HepG2 (cell line): ENCODE results near the gene SH3PXD2A. TPM values are rescaled to one million over a fixed set of nuclear protein-coding genes. Genes with fewer than 3 reads are reported as not detected.

Experiments used
- ATAC-seq: fragments of 200-7000 bp; cut with Tn5 transposase; 3 replicates; pipeline ENCODE4 v1.9.1; 2020; ENCODE audit warnings: mild to moderate bottlenecking, moderate library complexity
- BruUV-seq: library from RNA; stranded (reverse); fragments of 400-500 nt; replicated peaks from 2 replicates; lab custom pipeline; 2021; lab: Mats Ljungman, UMichigan
- CTCF ChIA-PET: fragments of 300-600 bp; formaldehyde crosslinking; extraction: SDS; loops from one replicate; lab custom pipeline; 2021; ENCODE audit warnings: low total read pairs, inconsistent platforms, low intra/inter-chr PET ratio; lab: Yijun Ruan, JAX
- POLR2A ChIA-PET: fragments of 350-600 bp; sonication (Branson Sonifier 250); formaldehyde crosslinking; loops from one replicate; lab custom pipeline; 2020; ENCODE audit warnings: antibody characterized with exemption, inconsistent platforms; lab: Yijun Ruan, JAX
- DNase-seq: peaks from one replicate; pipeline ENCODE4 v3.0.0-alpha.2; 2015; ENCODE audit warnings: low spot score
- FAIRE-seq: peaks from 3 replicates; lab custom pipeline; 2011; peaks lifted over from hg19 to GRCh38; lab: Jason Lieb, UNC
- H2AFZ ChIP-seq: one replicate; pipeline ENCODE4 v1.6.1; 2011; ENCODE audit warnings: low read length, inconsistent platforms
- H3K27ac ChIP-seq: fragments of 300-600 bp; 3 replicates; pipeline ENCODE4 v1.8.0; 2011; ENCODE audit warnings: mixed run types, mild to moderate bottlenecking, mixed read lengths, low read length, inconsistent platforms; ENCODE audit not compliant: insufficient read depth; ENCODE audit errors: extremely low read length
- H3K27me3 ChIP-seq, 2 experiments: fragments of 200-600 bp in 1 of 2; 2 replicates in 1 of 2; 3 replicates in 1 of 2; pipeline versions ENCODE4 v1.6.0 to v1.8.0; 2011; ENCODE audit warnings: low read length in 2 of 2, mild to moderate bottlenecking in 2 of 2, moderate library complexity in 2 of 2, inconsistent platforms in 1 of 2; ENCODE audit not compliant: insufficient read depth in 2 of 2, control insufficient read depth in 1 of 2
- H3K36me3 ChIP-seq, 2 experiments: fragments of 200-600 bp in 1 of 2; replicated peaks in 1 of 2; 2 replicates in 1 of 2; 3 replicates in 1 of 2; pipeline versions ENCODE4 v1.5.1 to v1.8.0; 2011; ENCODE audit warnings: low read length in 2 of 2, inconsistent platforms in 1 of 2; ENCODE audit not compliant: insufficient read depth in 2 of 2, control insufficient read depth in 1 of 2
- H3K4me1 ChIP-seq: 2 replicates; pipeline ENCODE4 v1.5.1; 2012; ENCODE audit warnings: low read length, inconsistent platforms; ENCODE audit not compliant: insufficient read depth
- H3K4me2 ChIP-seq: 2 replicates; pipeline ENCODE4 v1.6.0; 2011; ENCODE audit warnings: low read depth, low read length, inconsistent platforms
- H3K4me3 ChIP-seq, 3 experiments: fragments of 200-600 bp in 1 of 3; sonication (generic), shearing (Covaris generic) in 1 of 3; replicated peaks in 1 of 3; 2 replicates each; pipeline ENCODE4 v1.5.1; 2011 to 2016; ENCODE audit warnings: low read length in 3 of 3, inconsistent platforms in 2 of 3, low read depth in 2 of 3, mild to moderate bottlenecking in 2 of 3, control low read depth in 1 of 3, mixed read lengths in 1 of 3; ENCODE audit not compliant: insufficient read depth in 1 of 3
- H3K79me2 ChIP-seq: one replicate; pipeline ENCODE4 v1.6.1; 2011; ENCODE audit warnings: low read length, inconsistent platforms; ENCODE audit not compliant: insufficient read depth
- H3K9ac ChIP-seq: 2 replicates; pipeline ENCODE4 v1.6.0; 2011; ENCODE audit warnings: mild to moderate bottlenecking, low read depth, low read length, inconsistent platforms; ENCODE audit not compliant: insufficient read depth
- H3K9me3 ChIP-seq: 2 replicates; pipeline ENCODE4 v1.5.1; 2012; ENCODE audit warnings: mild to moderate bottlenecking, low read length
- H4K20me1 ChIP-seq: 2 replicates; pipeline ENCODE4 v1.6.0; 2011; ENCODE audit warnings: inconsistent platforms, mild to moderate bottlenecking, low read length, moderate library complexity; ENCODE audit not compliant: insufficient read depth
- HMG20A ChIP-seq: IDR thresholded peaks from 2 replicates; pipeline ENCODE4 v1.6.1; 2016; ENCODE audit warnings: borderline replicate concordance
- LCORL ChIP-seq, 2 experiments: fragments of 450-650 bp in 1 of 2; sonication (generic) in 1 of 2; formaldehyde crosslinking in 1 of 2; IDR thresholded peaks; 2 replicates each; pipeline versions ENCODE4 v1.5.0 to v1.6.1; 2017 to 2020; ENCODE audit warnings: antibody characterized with exemption in 1 of 2, missing genetic modification reagents in 1 of 2
- NFYB ChIP-seq: sonication (generic); formaldehyde crosslinking; IDR thresholded peaks from 2 replicates; pipeline ENCODE4 v1.4.0; 2020; ENCODE audit warnings: missing genetic modification reagents
- ZNF232 ChIP-seq: sonication (generic); formaldehyde crosslinking; IDR thresholded peaks from 2 replicates; pipeline ENCODE4 v1.4.0; 2020; ENCODE audit warnings: missing genetic modification reagents, borderline replicate concordance
- ZNF761 ChIP-seq: sonication (generic); formaldehyde crosslinking; conservative IDR thresholded peaks from 2 replicates; pipeline ENCODE4 v1.4.0; 2020; ENCODE audit warnings: mild to moderate bottlenecking, missing genetic modification reagents
- ZNF850 ChIP-seq: sonication (generic); formaldehyde crosslinking; conservative IDR thresholded peaks from 2 replicates; pipeline ENCODE4 v1.9.0; 2021; ENCODE audit warnings: mild to moderate bottlenecking, missing genetic modification reagents
- WGBS: methylation state at CpG from one replicate; pipeline ENCODE4 v1.1.6; 2017; ENCODE audit warnings: low lambda C conversion rate; 5-methylcytosine and 5-hydroxymethylcytosine counted together
- in situ Hi-C: cut with HindIII; loops from 2 replicates; pipeline ENCODE4 v1.10.0; 2017; ENCODE audit warnings: low pct_unique_long_range_greater_than_20kb; ENCODE audit not compliant: extremely low pct_ligation_motif_present
- intact Hi-C: fragments of 100-400 bp; cut with micrococcal nuclease; formaldehyde crosslinking; loops from one replicate; pipeline ENCODE4 v1.10.0; 2022; ENCODE audit not compliant: unreplicated experiment
- polyA plus RNA-seq, 8 experiments: library from polyadenylated mRNA; depleted of rRNA in 3 of 8; stranded (reverse) in 7 of 8; unstranded in 1 of 8; fragments of >200 nt; fragmentation: Illumina TruSeq in 4 of 8; extraction: Trizol in 4 of 8; gene quantifications; 2 replicates each; pipeline versions ENCODE4 v1.2.1 to v1.2.3, GENCODE V29; 2011 to 2016; ENCODE audit warnings: low read depth in 4 of 8, missing spikeins in 1 of 8, mixed read lengths in 1 of 8; ENCODE audit not compliant: insufficient read depth in 1 of 8
- total RNA-seq, 5 experiments: library from RNA; depleted of rRNA; stranded (reverse); fragments of >200 nt; fragmentation: Illumina TruSeq; extraction: Trizol; gene quantifications; 2 replicates each; pipeline ENCODE4 v1.2.3, GENCODE V29; 2016; ENCODE audit warnings: low read depth in 1 of 5
- TF ChIP-seq, protein P1 (sequence below): IDR thresholded peaks from 2 replicates; pipeline ENCODE4 v1.6.1; 2016; ENCODE audit warnings: low read depth, control low read depth
- TF ChIP-seq, protein P2 (sequence below): sonication (generic); formaldehyde crosslinking; IDR thresholded peaks from 2 replicates; pipeline ENCODE4 v1.8.0; 2023; ENCODE audit warnings: mild to moderate bottlenecking, missing genetic modification reagents
- TF ChIP-seq, protein P3 (sequence below): sonication (generic); formaldehyde crosslinking; IDR thresholded peaks from 2 replicates; pipeline ENCODE4 v1.4.0; 2020; ENCODE audit warnings: missing genetic modification reagents

The SH3PXD2A gene
- total and polyA plus RNA-seq, 2 of the 13 experiments (the other 11 are each of a cell fraction or from before 2014, with no cell fraction given), result 11.1 to 11.3 TPM

DNA sequence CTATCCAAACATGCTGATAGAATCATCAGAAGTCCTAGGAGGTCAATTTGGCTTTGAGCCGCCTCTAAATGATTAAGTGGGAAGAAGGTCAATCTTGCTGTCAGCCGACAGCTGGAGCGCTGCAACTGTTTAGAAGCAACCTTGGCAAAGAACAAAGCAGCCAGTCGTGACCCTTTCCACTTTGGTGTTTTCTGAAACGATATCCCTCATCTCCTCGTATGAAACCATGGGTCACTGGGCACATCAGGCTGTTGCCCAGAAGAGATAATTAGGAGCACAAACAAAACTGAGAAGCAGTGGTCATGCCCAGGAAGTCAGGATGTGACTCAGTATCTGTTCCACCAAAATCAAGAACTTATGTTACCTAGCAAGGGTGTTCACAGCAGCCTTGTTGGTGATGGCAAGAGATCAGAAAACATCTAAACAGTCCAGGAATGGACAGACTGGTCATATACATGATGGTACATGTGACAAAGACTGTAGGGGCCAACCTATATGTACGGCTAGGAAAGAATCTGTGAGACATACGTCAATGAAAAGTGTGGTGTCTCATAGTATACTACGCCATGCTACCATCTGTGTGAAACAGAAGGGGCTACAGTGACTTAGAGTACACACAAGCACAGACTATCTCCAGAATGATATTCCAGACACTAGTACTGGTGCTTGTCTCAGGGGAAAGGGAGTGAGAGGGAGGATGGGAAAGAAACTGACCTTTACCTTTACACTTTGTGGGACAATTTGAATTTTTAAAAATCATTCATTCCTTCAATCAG, 40.2 kb upstream of the SH3PXD2A start:
- FAIRE-seq, result no peak
- no peaks in the 10 kb centered on the region for H3K79me2 ChIP-seq
- WGBS, result 95% methylated on average over 9 of the region's 9 CpGs
- no peak overlapping the region for H3K4me2 ChIP-seq
- H3K36me3 ChIP-seq, result peaks cover 7 to 36% of the 10 kb centered on the region in 2 experiments; a peak in 3 of 5 replicates
- no peaks in the 10 kb centered on the region for H3K9me3 ChIP-seq
- H2AFZ ChIP-seq, result no peak overlapping the region
- H3K27ac ChIP-seq, result no peak overlapping the region
- CTCF ChIA-PET, result no interaction called here
- intact Hi-C loops, result no loop called here
- TF ChIP-seq ZNF850 (CRISPR knock-in tag), result no peak
- no peak for TF ChIP-seq ZNF232 (CRISPR knock-in tag)
- TF ChIP-seq, protein P1, sequence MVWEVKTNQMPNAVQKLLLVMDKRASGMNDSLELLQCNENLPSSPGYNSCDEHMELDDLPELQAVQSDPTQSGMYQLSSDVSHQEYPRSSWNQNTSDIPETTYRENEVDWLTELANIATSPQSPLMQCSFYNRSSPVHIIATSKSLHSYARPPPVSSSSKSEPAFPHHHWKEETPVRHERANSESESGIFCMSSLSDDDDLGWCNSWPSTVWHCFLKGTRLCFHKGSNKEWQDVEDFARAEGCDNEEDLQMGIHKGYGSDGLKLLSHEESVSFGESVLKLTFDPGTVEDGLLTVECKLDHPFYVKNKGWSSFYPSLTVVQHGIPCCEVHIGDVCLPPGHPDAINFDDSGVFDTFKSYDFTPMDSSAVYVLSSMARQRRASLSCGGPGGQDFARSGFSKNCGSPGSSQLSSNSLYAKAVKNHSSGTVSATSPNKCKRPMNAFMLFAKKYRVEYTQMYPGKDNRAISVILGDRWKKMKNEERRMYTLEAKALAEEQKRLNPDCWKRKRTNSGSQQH (CRISPR knock-in tag), result no peak
- no peak for TF ChIP-seq NFYB (CRISPR knock-in tag)
- TF ChIP-seq HMG20A (CRISPR knock-in tag), result no peak
- no peak for TF ChIP-seq ZNF761 (CRISPR knock-in tag)
- TF ChIP-seq LCORL (IDR thresholded peaks at IDR 0.05), result no peak
- TF ChIP-seq LCORL (CRISPR knock-in tag; IDR thresholded peaks at IDR 0.05), result no peak
- TF ChIP-seq, protein P2, sequence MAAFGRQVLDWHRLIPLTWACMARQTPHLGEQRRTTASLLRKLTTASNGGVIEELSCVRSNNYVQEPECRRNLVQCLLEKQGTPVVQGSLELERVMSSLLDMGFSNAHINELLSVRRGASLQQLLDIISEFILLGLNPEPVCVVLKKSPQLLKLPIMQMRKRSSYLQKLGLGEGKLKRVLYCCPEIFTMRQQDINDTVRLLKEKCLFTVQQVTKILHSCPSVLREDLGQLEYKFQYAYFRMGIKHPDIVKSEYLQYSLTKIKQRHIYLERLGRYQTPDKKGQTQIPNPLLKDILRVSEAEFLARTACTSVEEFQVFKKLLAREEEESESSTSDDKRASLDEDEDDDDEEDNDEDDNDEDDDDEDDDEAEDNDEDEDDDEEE (CRISPR knock-in tag), result no peak
- TF ChIP-seq, protein P3, sequence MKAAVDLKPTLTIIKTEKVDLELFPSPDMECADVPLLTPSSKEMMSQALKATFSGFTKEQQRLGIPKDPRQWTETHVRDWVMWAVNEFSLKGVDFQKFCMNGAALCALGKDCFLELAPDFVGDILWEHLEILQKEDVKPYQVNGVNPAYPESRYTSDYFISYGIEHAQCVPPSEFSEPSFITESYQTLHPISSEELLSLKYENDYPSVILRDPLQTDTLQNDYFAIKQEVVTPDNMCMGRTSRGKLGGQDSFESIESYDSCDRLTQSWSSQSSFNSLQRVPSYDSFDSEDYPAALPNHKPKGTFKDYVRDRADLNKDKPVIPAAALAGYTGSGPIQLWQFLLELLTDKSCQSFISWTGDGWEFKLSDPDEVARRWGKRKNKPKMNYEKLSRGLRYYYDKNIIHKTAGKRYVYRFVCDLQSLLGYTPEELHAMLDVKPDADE (CRISPR knock-in tag), result no peak
- BruUV-seq, result no TSS peak
- ATAC-seq, result no peak
- POLR2A ChIA-PET, result no interaction called here
- in situ Hi-C loops, result no loop called here
- no peaks in the 10 kb centered on the region; a peak in 1 of 5 replicates for H3K27me3 ChIP-seq
- DNase-seq, result no peak
- H3K9ac ChIP-seq, result no peak overlapping the region
- H3K4me1 ChIP-seq, result peaks cover 5% of the 10 kb centered on the region
- H4K20me1 ChIP-seq, result no peaks in the 10 kb centered on the region
- H3K4me3 ChIP-seq, result no peak overlapping the region
